Mucosa of rectum (tissue), 2 donors: ENCODE data around the gene PTPRD.

Experiments used
- H3K27ac ChIP-seq, 2 donors: one replicate each; pipeline ENCODE4 v1.7.0; 2013; ENCODE audit warnings: inconsistent platforms in 2 of 2, low read depth in 2 of 2, low read length in 2 of 2
- H3K27me3 ChIP-seq, 2 donors: one replicate each; pipeline ENCODE4 v1.7.0; 2013; ENCODE audit warnings: low read length in 2 of 2; ENCODE audit not compliant: control insufficient read depth in 2 of 2, insufficient read depth in 2 of 2
- H3K36me3 ChIP-seq, 2 donors: one replicate each; pipeline ENCODE4 v1.7.0; 2013; ENCODE audit warnings: low read length in 2 of 2; ENCODE audit not compliant: control insufficient read depth in 2 of 2, insufficient read depth in 2 of 2
- H3K4me1 ChIP-seq, 2 donors: one replicate each; pipeline ENCODE4 v1.7.0; 2013; ENCODE audit warnings: low read length in 2 of 2, mild to moderate bottlenecking in 1 of 2; ENCODE audit not compliant: control insufficient read depth in 2 of 2, insufficient read depth in 2 of 2
- H3K4me3 ChIP-seq, 2 donors: one replicate each; pipeline ENCODE4 v1.7.0; 2013; ENCODE audit warnings: low read length in 2 of 2
- H3K9ac ChIP-seq, 2 donors: one replicate each; pipeline ENCODE4 v1.7.0; 2013; ENCODE audit warnings: low read length in 2 of 2, low read depth in 1 of 2, mild to moderate bottlenecking in 1 of 2
- H3K9me3 ChIP-seq, 2 donors: one replicate each; pipeline ENCODE4 v1.7.0; 2013; ENCODE audit warnings: low read length in 2 of 2; ENCODE audit not compliant: control insufficient read depth in 2 of 2
- donor health status: healthy.
- donor health status: Normal muscosa, but diverticular disease.

Gene PTPRD

GRCh38 chr9:9645006-9645405 lies 967.8 kb downstream of the PTPRD start:
- Histone ChIP-seq H3K9me3 (no peaks in the 10 kb centered on the region), H3K27ac (no peak overlapping the region), H3K4me3 (no peak overlapping the region), H3K9ac (no peak overlapping the region), H3K4me1 (no peaks in the 10 kb centered on the region), H3K27me3 (no peaks in the 10 kb centered on the region), H3K36me3 (no peaks in the 10 kb centered on the region)

GRCh38 chr9:9631284-9631683 lies 981.5 kb downstream of the PTPRD start:
- H3K9ac ChIP-seq = no peak overlapping the region
- no peak overlapping the region for H3K27ac ChIP-seq
- H3K36me3 ChIP-seq = no peaks in the 10 kb centered on the region
- H3K4me1 ChIP-seq = no peaks in the 10 kb centered on the region
- no peaks in the 10 kb centered on the region for H3K9me3 ChIP-seq
- H3K27me3 ChIP-seq = no peaks in the 10 kb centered on the region
- no peak overlapping the region for H3K4me3 ChIP-seq

GRCh38 chr9:9625248-9625647 lies 987.6 kb downstream of the PTPRD start:
- Histone ChIP-seq H3K27me3 (no peaks in the 10 kb centered on the region), H3K27ac (no peak overlapping the region), H3K9ac (no peak overlapping the region), H3K4me1 (no peaks in the 10 kb centered on the region), H3K36me3 (no peaks in the 10 kb centered on the region), H3K9me3 (no peaks in the 10 kb centered on the region), H3K4me3 (no peak overlapping the region)

GRCh38 chr9:9623506-9623905 lies 989.3 kb downstream of the PTPRD start:
- Histone ChIP-seq H3K36me3 (no peaks in the 10 kb centered on the region), H3K27me3 (no peaks in the 10 kb centered on the region), H3K9me3 (no peaks in the 10 kb centered on the region), H3K4me1 (no peaks in the 10 kb centered on the region), H3K9ac (no peak overlapping the region), H3K27ac (no peak overlapping the region), H3K4me3 (no peak overlapping the region)

GRCh38 chr9:9621355-9621940 lies 991.4 kb downstream of the PTPRD start:
- H3K9me3 ChIP-seq = no peaks in the 10 kb centered on the region
- no peak overlapping the region for H3K4me3 ChIP-seq
- H3K27me3 ChIP-seq = no peaks in the 10 kb centered on the region
- no peaks in the 10 kb centered on the region for H3K4me1 ChIP-seq
- H3K9ac ChIP-seq = no peak overlapping the region
- H3K27ac ChIP-seq = no peak overlapping the region
- H3K36me3 ChIP-seq = no peaks in the 10 kb centered on the region

- H3K9ac ChIP-seq = no peak overlapping the region
- no peak overlapping the region for H3K4me3 ChIP-seq
- no peaks in the 10 kb centered on the region for H3K27me3 ChIP-seq
- no peaks in the 10 kb centered on the region for H3K9me3 ChIP-seq
- no peaks in the 10 kb centered on the region for H3K4me1 ChIP-seq
- no peak overlapping the region for H3K27ac ChIP-seq
- H3K36me3 ChIP-seq = no peaks in the 10 kb centered on the region
Observed at GRCh38 chr9:9620736-9621135, 992.1 kb downstream of the PTPRD start.

GRCh38 chr9:9615086-9615485 lies 997.7 kb downstream of the PTPRD start:
- Histone ChIP-seq H3K27ac (no peak overlapping the region), H3K9ac (no peak overlapping the region), H3K4me1 (no peaks in the 10 kb centered on the region), H3K4me3 (no peak overlapping the region), H3K27me3 (no peaks in the 10 kb centered on the region), H3K36me3 (no peaks in the 10 kb centered on the region), H3K9me3 (no peaks in the 10 kb centered on the region)

- Histone ChIP-seq H3K9ac (no peak overlapping the region), H3K4me3 (no peak overlapping the region), H3K27me3 (no peaks in the 10 kb centered on the region), H3K27ac (no peak overlapping the region), H3K36me3 (no peaks in the 10 kb centered on the region), H3K4me1 (no peaks in the 10 kb centered on the region), H3K9me3 (no peaks in the 10 kb centered on the region)
Observed at GRCh38 chr9:9614607-9615006, 998.2 kb downstream of the PTPRD start.

- no peaks in the 10 kb centered on the region for H3K27me3 ChIP-seq
- H3K9ac ChIP-seq = no peak overlapping the region
- H3K36me3 ChIP-seq = no peaks in the 10 kb centered on the region
- H3K9me3 ChIP-seq = no peaks in the 10 kb centered on the region
- no peak overlapping the region for H3K27ac ChIP-seq
- no peak overlapping the region for H3K4me3 ChIP-seq
- no peaks in the 10 kb centered on the region for H3K4me1 ChIP-seq
Observed at GRCh38 chr9:9612755-9613154, 1000.0 kb downstream of the PTPRD start.

- Histone ChIP-seq H3K27ac (no peak overlapping the region), H3K36me3 (no peaks in the 10 kb centered on the region), H3K9me3 (no peaks in the 10 kb centered on the region), H3K4me1 (no peaks in the 10 kb centered on the region), H3K27me3 (no peaks in the 10 kb centered on the region), H3K4me3 (no peak overlapping the region), H3K9ac (no peak overlapping the region)
Observed at GRCh38 chr9:9612270-9612669, 1000.5 kb downstream of the PTPRD start.

- Histone ChIP-seq H3K4me1 (no peaks in the 10 kb centered on the region), H3K4me3 (no peak overlapping the region), H3K27ac (no peak overlapping the region), H3K9ac (no peak overlapping the region), H3K36me3 (no peaks in the 10 kb centered on the region), H3K27me3 (no peaks in the 10 kb centered on the region), H3K9me3 (no peaks in the 10 kb centered on the region)
Observed at GRCh38 chr9:9605681-9606080, 1007.1 kb downstream of the PTPRD start.
